H9 (cell line): ENCODE data around the gene LDLRAD4. TPM values are rescaled to one million over a fixed set of nuclear protein-coding genes. Genes with fewer than 3 reads are reported as not detected.
A peak's percentile ranks its signal among the peaks of the same experiment; 100 is the strongest.

Experiments
- DNase-seq: peaks from one replicate; pipeline ENCODE4 v3.0.0-alpha.2; 2017
- H2AFZ ChIP-seq: one replicate; pipeline ENCODE4 v1.6.1; 2013; ENCODE audit warnings: mild to moderate bottlenecking, low read length, control low read depth, moderate library complexity
- H2AK5ac ChIP-seq: 2 replicates; pipeline ENCODE4 v1.6.1; 2013; ENCODE audit warnings: low read length, control low read depth, mixed read lengths; ENCODE audit not compliant: insufficient read length
- H2BK120ac ChIP-seq: one replicate; pipeline ENCODE4 v1.6.1; 2013; ENCODE audit warnings: low read depth, mild to moderate bottlenecking, low read length, control low read depth, inconsistent platforms; ENCODE audit not compliant: poor library complexity, severe bottlenecking
- H2BK12ac ChIP-seq: 2 replicates; pipeline ENCODE4 v1.6.1; 2013; ENCODE audit warnings: low read length, control low read depth, mixed read lengths, low read depth; ENCODE audit not compliant: insufficient read length
- H2BK15ac ChIP-seq: 2 replicates; pipeline ENCODE4 v1.6.1; 2013; ENCODE audit warnings: low read depth, low read length, control low read depth
- H2BK20ac ChIP-seq: one replicate; pipeline ENCODE4 v1.6.1; 2013; ENCODE audit warnings: low read depth, mild to moderate bottlenecking, low read length, control low read depth, inconsistent platforms; ENCODE audit not compliant: poor library complexity, severe bottlenecking
- H2BK5ac ChIP-seq: 2 replicates; pipeline ENCODE4 v1.6.1; 2013; ENCODE audit warnings: low read length, control low read depth, mixed read lengths; ENCODE audit not compliant: insufficient read length
- H3K14ac ChIP-seq: 2 replicates; pipeline ENCODE4 v1.6.1; 2013; ENCODE audit warnings: low read length, control low read depth; ENCODE audit not compliant: insufficient read depth
- H3K18ac ChIP-seq: 2 replicates; pipeline ENCODE4 v1.6.1; 2013; ENCODE audit warnings: low read depth, mild to moderate bottlenecking, mixed read lengths, low read length, control low read depth; ENCODE audit not compliant: insufficient read length
- H3K23ac ChIP-seq: 2 replicates; pipeline ENCODE4 v1.6.1; 2013; ENCODE audit warnings: low read length, control low read depth, mixed read lengths, low read depth; ENCODE audit not compliant: insufficient read length
- H3K23me2 ChIP-seq: 2 replicates; pipeline ENCODE4 v1.6.1; 2013; ENCODE audit warnings: low read depth, mild to moderate bottlenecking, mixed read lengths, low read length, control low read depth; ENCODE audit not compliant: insufficient read length, poor library complexity, severe bottlenecking
- H3K27ac ChIP-seq: 2 replicates; pipeline ENCODE4 v1.5.1; 2013; ENCODE audit warnings: low read length, control low read depth, mixed read lengths, low read depth; ENCODE audit not compliant: insufficient read length
- H3K27me3 ChIP-seq: 2 replicates; pipeline ENCODE4 v1.6.1; 2013; ENCODE audit warnings: low read length, control low read depth, inconsistent platforms; ENCODE audit not compliant: insufficient read depth
- H3K4ac ChIP-seq: 2 replicates; pipeline ENCODE4 v1.6.1; 2013; ENCODE audit warnings: low read depth, mild to moderate bottlenecking, control low read depth, inconsistent platforms, low read length, moderate library complexity
- H3K4me1 ChIP-seq: 2 replicates; pipeline ENCODE4 v1.6.1; 2013; ENCODE audit warnings: low read length, control low read depth, inconsistent platforms; ENCODE audit not compliant: insufficient read depth
- H3K4me2 ChIP-seq: 2 replicates; pipeline ENCODE4 v1.6.1; 2013; ENCODE audit warnings: low read length, control low read depth, mixed read lengths; ENCODE audit not compliant: insufficient read length, insufficient read depth
- H3K56ac ChIP-seq: 2 replicates; pipeline ENCODE4 v1.6.1; 2013; ENCODE audit warnings: low read depth, mild to moderate bottlenecking, mixed read lengths, low read length, control low read depth; ENCODE audit not compliant: insufficient read length
- H3K79me1 ChIP-seq: 2 replicates; pipeline ENCODE4 v1.6.1; 2013; ENCODE audit warnings: low read depth, mild to moderate bottlenecking, moderate library complexity, low read length, control low read depth, inconsistent platforms; ENCODE audit not compliant: insufficient read depth, poor library complexity, severe bottlenecking
- H3K79me2 ChIP-seq: 2 replicates; pipeline ENCODE4 v1.6.1; 2013; ENCODE audit warnings: low read length, control low read depth, inconsistent platforms; ENCODE audit not compliant: insufficient read depth
- H3K9ac ChIP-seq: 2 replicates; pipeline ENCODE4 v1.6.1; 2013; ENCODE audit warnings: low read length, control low read depth, mixed read lengths; ENCODE audit not compliant: insufficient read length; ENCODE audit errors: extremely low read depth
- H3K9me3 ChIP-seq: one replicate; pipeline ENCODE4 v1.6.1; 2013; ENCODE audit warnings: low read depth, low read length, inconsistent platforms; ENCODE audit not compliant: control insufficient read depth
- H3T11ph ChIP-seq: one replicate; pipeline ENCODE4 v1.6.1; 2013; ENCODE audit warnings: mild to moderate bottlenecking, low read length, control low read depth, inconsistent platforms
- H4K20me1 ChIP-seq: one replicate; pipeline ENCODE4 v1.6.1; 2013; ENCODE audit not compliant: control insufficient read depth, insufficient read length, insufficient read depth
- H4K5ac ChIP-seq: 2 replicates; pipeline ENCODE4 v1.6.1; 2013; ENCODE audit warnings: low read depth, mild to moderate bottlenecking, mixed read lengths, low read length, control low read depth; ENCODE audit not compliant: insufficient read length
- H4K8ac ChIP-seq: replicated peaks from 2 replicates; pipeline ENCODE4 v1.6.1; 2013; ENCODE audit warnings: low read length, control low read depth, mixed read lengths, low read depth; ENCODE audit not compliant: insufficient read length
- H4K91ac ChIP-seq: 2 replicates; pipeline ENCODE4 v1.6.1; 2013; ENCODE audit warnings: low read depth, mild to moderate bottlenecking, moderate library complexity, mixed read lengths, low read length, control low read depth; ENCODE audit not compliant: insufficient read length
- H3K27ac Mint-ChIP-seq, 3 experiments: 2 replicates in 2 of 3; 3 replicates in 1 of 3; pipeline ENCODE4 v1.8.0; 2020 to 2021; ENCODE audit warnings: mixed read lengths in 3 of 3, mild to moderate bottlenecking in 1 of 3, moderate library complexity in 1 of 3
- H3K27me3 Mint-ChIP-seq: 2 replicates; pipeline ENCODE4 v1.8.0; 2021; ENCODE audit warnings: low read depth, mild to moderate bottlenecking, moderate library complexity, mixed read lengths
- H3K36me3 Mint-ChIP-seq, 3 experiments: 2 replicates in 2 of 3; 3 replicates in 1 of 3; pipeline ENCODE4 v1.8.0; 2020 to 2021; ENCODE audit warnings: low read depth in 3 of 3, mixed read lengths in 3 of 3; ENCODE audit not compliant: insufficient read depth in 1 of 3
- H3K4me1 Mint-ChIP-seq, 2 experiments: 2 replicates each; pipeline ENCODE4 v1.8.0; 2020; ENCODE audit warnings: mixed read lengths in 2 of 2
- H3K4me3 Mint-ChIP-seq, 2 experiments: 2 replicates in 1 of 2; 3 replicates in 1 of 2; pipeline ENCODE4 v1.8.0; 2020 to 2021; ENCODE audit warnings: mild to moderate bottlenecking in 2 of 2, mixed read lengths in 2 of 2, moderate library complexity in 1 of 2
- H3K9me3 Mint-ChIP-seq, 2 experiments: 2 replicates in 1 of 2; 3 replicates in 1 of 2; pipeline ENCODE4 v1.8.0; 2020; ENCODE audit warnings: mild to moderate bottlenecking in 2 of 2, mixed read lengths in 2 of 2, moderate library complexity in 1 of 2
- CTCF ChIP-seq: fragments of 200-600 bp; sonication (generic); conservative IDR thresholded peaks from 3 replicates; pipeline ENCODE4 v1.8.0; 2021; ENCODE audit warnings: antibody characterized with exemption, mild to moderate bottlenecking
- WGBS: extraction: QIAGEN DNeasy Blood & Tissue Kit; methylation state at CpG from one replicate; pipeline ENCODE4 v1.1.7; 2013; ENCODE audit warnings: missing lambda C conversion rate, low lambda C conversion rate, mixed read lengths; ENCODE audit not compliant: insufficient read length; ENCODE audit errors: extremely low coverage; 5-methylcytosine and 5-hydroxymethylcytosine counted together
- total RNA-seq: library from RNA; stranded (reverse); gene quantifications from 2 replicates; pipeline ENCODE4 v1.2.1, GENCODE V29; 2021

LDLRAD4 gene
- total RNA-seq, 1 experiment from 2014 or later, result 3.9 TPM

- DNase-seq, result no peak
- H3K36me3 Mint-ChIP-seq, result no peaks in the 10 kb centered on the region; a peak in 1 of 7 replicates
- Histone ChIP-seq H3K23me2 (no peaks in the 10 kb centered on the region), H2BK12ac (no peak overlapping the region), H3K4me1 (no peaks in the 10 kb centered on the region), H3T11ph (no peak overlapping the region), H3K4ac (no peak overlapping the region), H3K9ac (no peak overlapping the region), H3K14ac (no peak overlapping the region), H2BK120ac (no peak overlapping the region), H3K9me3 (no peaks in the 10 kb centered on the region), H2AFZ (no peak overlapping the region), H2AK5ac (no peak overlapping the region), H2BK20ac (no peak overlapping the region), H3K79me1 (no peaks in the 10 kb centered on the region), H3K4me2 (no peak overlapping the region), H4K91ac (no peak overlapping the region), H4K20me1 (no peaks in the 10 kb centered on the region), H3K18ac (no peak overlapping the region), H2BK5ac (no peak overlapping the region), H4K8ac (no peak overlapping the region), H2BK15ac (no peak overlapping the region), H3K79me2 (no peaks in the 10 kb centered on the region), H3K27me3 (no peaks in the 10 kb centered on the region), H3K27ac (no peak overlapping the region), H3K23ac (no peak overlapping the region), H3K56ac (no peak overlapping the region), H4K5ac (no peak overlapping the region)
- H3K4me3 Mint-ChIP-seq, result no peak overlapping the region
- peaks cover 17% of the 10 kb centered on the region for H3K27me3 Mint-ChIP-seq
- H3K27ac Mint-ChIP-seq, result peak overlapping the region in 1 of 3 experiments; percentile 11; a peak in 1 of 7 replicates
- H3K9me3 Mint-ChIP-seq, result no peaks in the 10 kb centered on the region
- no peak for TF ChIP-seq CTCF
- no CpG with 5 or more reads among the region's 10 CpGs for WGBS
- peaks cover 11 to 13% of the 10 kb centered on the region in 2 experiments for H3K4me1 Mint-ChIP-seq
Observed at GRCh38 chr18:13371689-13372418, 153.3 kb downstream of the LDLRAD4 start.
